Neural cell (in vitro differentiated cells): ENCODE data around the gene FZD10. TPM values are rescaled to one million over a fixed set of nuclear protein-coding genes. Genes with fewer than 3 reads are reported as not detected.

Experiments
- H2AFZ ChIP-seq: fragments of 200-600, 300-800 bp; sonication (generic), shearing (Covaris generic); 2 replicates; pipeline ENCODE4 v1.6.0; 2014; ENCODE audit warnings: low read depth, mild to moderate bottlenecking, antibody characterized with exemption, low read length, moderate library complexity
- H3F3A ChIP-seq: fragments of 200-600 bp; shearing (Covaris generic); 2 replicates; pipeline ENCODE4 v1.6.1; 2016; ENCODE audit warnings: mild to moderate bottlenecking, moderate library complexity, mixed read lengths, antibody characterized with exemption, low read length; ENCODE audit not compliant: insufficient read depth, poor library complexity, severe bottlenecking
- H3K27ac ChIP-seq: fragments of 200-600, 300-800 bp; sonication (generic), shearing (Covaris generic); 2 replicates; pipeline ENCODE4 v1.5.1; 2014; ENCODE audit warnings: mild to moderate bottlenecking, low read length, moderate library complexity
- H3K27me3 ChIP-seq: fragments of 300-800, 200-600 bp; sonication (generic), shearing (Covaris generic); 2 replicates; pipeline ENCODE4 v1.6.0; 2014; ENCODE audit warnings: mild to moderate bottlenecking, low read depth, low read length, moderate library complexity; ENCODE audit not compliant: insufficient read depth
- H3K36me3 ChIP-seq: fragments of 300-800, 200-600 bp; sonication (generic), shearing (Covaris generic); 2 replicates; pipeline ENCODE4 v1.5.1; 2014; ENCODE audit warnings: mild to moderate bottlenecking, antibody characterized with exemption, low read length, moderate library complexity; ENCODE audit not compliant: insufficient read depth
- H3K4me2 ChIP-seq: fragments of 300-800, 200-600 bp; sonication (generic), shearing (Covaris generic); 2 replicates; pipeline ENCODE4 v1.6.0; 2014; ENCODE audit warnings: mild to moderate bottlenecking, low read length
- H3K4me3 ChIP-seq: fragments of 300-800, 200-600 bp; sonication (generic), shearing (Covaris generic); 2 replicates; pipeline ENCODE4 v1.5.1; 2014; ENCODE audit warnings: mild to moderate bottlenecking, low read length, moderate library complexity
- H3K79me2 ChIP-seq: fragments of 200-600 bp; shearing (Covaris generic); replicated peaks from 2 replicates; pipeline ENCODE4 v1.6.0; 2014; ENCODE audit warnings: mild to moderate bottlenecking, low read length, moderate library complexity; ENCODE audit not compliant: insufficient read depth
- H3K9ac ChIP-seq: fragments of 300-800, 200-600 bp; sonication (generic), shearing (Covaris generic); 2 replicates; pipeline ENCODE4 v1.6.1; 2016; ENCODE audit warnings: mild to moderate bottlenecking, low read length, mixed read lengths
- H3K9me2 ChIP-seq: fragments of 200-600 bp; shearing (Covaris generic); 2 replicates; pipeline ENCODE4 v1.6.1; 2016; ENCODE audit warnings: mild to moderate bottlenecking, low read length, mixed read lengths; ENCODE audit not compliant: insufficient read depth
- H3K9me3 ChIP-seq: fragments of 200-600, 300-800 bp; sonication (generic), shearing (Covaris generic); 2 replicates; pipeline ENCODE4 v1.6.1; 2016; ENCODE audit warnings: mild to moderate bottlenecking, mixed run types, low read length, moderate library complexity, mixed read lengths
- H4K20me1 ChIP-seq: fragments of 200-600 bp; shearing (Covaris generic); 2 replicates; pipeline ENCODE4 v1.6.1; 2016; ENCODE audit warnings: mild to moderate bottlenecking, mixed run types; ENCODE audit not compliant: insufficient read depth
- EP300 ChIP-seq: fragments of 450-650 bp; conservative IDR thresholded peaks from 2 replicates; pipeline ENCODE4 v1.6.1; 2014; ENCODE audit warnings: antibody characterized with exemption, mild to moderate bottlenecking, moderate library complexity; ENCODE audit not compliant: poor library complexity, severe bottlenecking
- EZH2 ChIP-seq: fragments of 200-600, 300-800 bp; shearing (Covaris generic), sonication (generic); IDR thresholded peaks from 2 replicates; pipeline ENCODE4 v1.6.1; 2014; ENCODE audit warnings: antibody characterized with exemption, low read length, borderline replicate concordance, mild to moderate bottlenecking; ENCODE audit not compliant: insufficient read depth, poor library complexity, severe bottlenecking
- MXI1 ChIP-seq: fragments of 450-650 bp; conservative IDR thresholded peaks from 2 replicates; pipeline ENCODE4 v1.6.1; 2014; ENCODE audit warnings: antibody characterized with exemption, mild to moderate bottlenecking; ENCODE audit not compliant: poor library complexity, severe bottlenecking
- POLR2AphosphoS5 ChIP-seq: IDR thresholded peaks from 2 replicates; pipeline ENCODE4 v1.6.1; 2012
- RAD21 ChIP-seq: fragments of 450-650 bp; conservative IDR thresholded peaks from 2 replicates; pipeline ENCODE4 v1.6.1; 2014; ENCODE audit warnings: antibody characterized with exemption, mild to moderate bottlenecking, moderate library complexity
- SMC3 ChIP-seq: fragments of 450-650 bp; conservative IDR thresholded peaks from 2 replicates; pipeline ENCODE4 v1.6.1; 2014; ENCODE audit warnings: antibody characterized with exemption, mild to moderate bottlenecking, moderate library complexity; ENCODE audit not compliant: poor library complexity
- TAF1 ChIP-seq: IDR thresholded peaks from 2 replicates; pipeline ENCODE4 v1.6.1; 2012; ENCODE audit warnings: low read depth
- polyA plus RNA-seq: library from polyadenylated mRNA; depleted of rRNA; stranded (reverse); fragments of >200 nt; gene quantifications from 2 replicates; pipeline ENCODE4 v1.2.3, GENCODE V29; 2014
- TF ChIP-seq, protein P1 (sequence below): fragments of 450-650 bp; IDR thresholded peaks from 2 replicates; pipeline ENCODE4 v1.5.1; 2014; ENCODE audit warnings: antibody characterized with exemption, mild to moderate bottlenecking, moderate library complexity; ENCODE audit not compliant: poor library complexity, severe bottlenecking
- TF ChIP-seq, protein P2 (sequence below): IDR thresholded peaks from 2 replicates; pipeline ENCODE4 v1.6.1; 2012; ENCODE audit warnings: borderline replicate concordance

The FZD10 gene
- polyA plus RNA-seq, 1 donor from 2014 or later: not detected

DNA sequence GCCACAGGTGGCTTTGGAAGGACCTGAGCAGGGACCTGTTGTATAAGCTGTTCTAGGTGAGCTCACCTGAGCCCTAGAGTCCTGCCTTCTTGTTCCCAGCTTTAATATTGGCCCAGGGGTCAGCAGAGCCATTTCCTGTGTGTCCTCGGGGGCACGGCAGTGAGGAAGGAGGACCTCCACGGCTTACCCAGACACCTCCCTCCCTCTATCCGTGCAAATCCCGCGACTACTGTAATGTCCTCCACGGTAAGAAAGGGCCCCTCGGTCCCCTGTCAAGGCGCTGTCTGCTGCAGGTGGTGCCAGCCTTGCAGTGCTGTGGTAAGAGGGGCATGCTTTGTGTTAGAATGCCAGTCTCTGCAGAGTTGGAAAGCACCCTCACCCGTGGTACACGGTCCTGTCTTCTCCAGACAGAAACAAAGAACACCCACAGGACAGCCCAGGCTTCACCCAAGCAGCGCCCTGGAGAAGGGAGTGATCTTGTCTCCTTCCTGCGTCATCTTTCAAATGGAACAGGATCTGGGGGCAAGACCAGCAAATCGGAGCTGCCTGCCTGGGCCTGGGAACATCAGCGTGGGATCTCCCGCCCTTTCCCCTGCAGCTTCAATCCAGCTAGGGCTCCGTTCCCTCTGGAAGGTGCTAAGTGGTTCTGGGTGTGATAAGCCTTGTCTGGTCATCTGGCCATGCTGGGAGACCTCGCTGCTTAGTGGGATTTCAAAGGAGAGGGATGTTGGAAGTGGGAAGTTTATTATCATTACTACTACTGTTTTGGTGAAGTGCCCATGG lies 20.2 kb upstream of the FZD10 start:
- H3K79me2 ChIP-seq: no peaks in the 10 kb centered on the region
- no peak overlapping the region for H3K27ac ChIP-seq
- H3K4me3 ChIP-seq: no peak overlapping the region
- TF ChIP-seq EZH2 (no peak), MXI1 (no peak), TAF1 (no peak), SMC3 (no peak), POLR2AphosphoS5 (no peak), EP300 (no peak), RAD21 (no peak)
- TF ChIP-seq, protein P1, sequence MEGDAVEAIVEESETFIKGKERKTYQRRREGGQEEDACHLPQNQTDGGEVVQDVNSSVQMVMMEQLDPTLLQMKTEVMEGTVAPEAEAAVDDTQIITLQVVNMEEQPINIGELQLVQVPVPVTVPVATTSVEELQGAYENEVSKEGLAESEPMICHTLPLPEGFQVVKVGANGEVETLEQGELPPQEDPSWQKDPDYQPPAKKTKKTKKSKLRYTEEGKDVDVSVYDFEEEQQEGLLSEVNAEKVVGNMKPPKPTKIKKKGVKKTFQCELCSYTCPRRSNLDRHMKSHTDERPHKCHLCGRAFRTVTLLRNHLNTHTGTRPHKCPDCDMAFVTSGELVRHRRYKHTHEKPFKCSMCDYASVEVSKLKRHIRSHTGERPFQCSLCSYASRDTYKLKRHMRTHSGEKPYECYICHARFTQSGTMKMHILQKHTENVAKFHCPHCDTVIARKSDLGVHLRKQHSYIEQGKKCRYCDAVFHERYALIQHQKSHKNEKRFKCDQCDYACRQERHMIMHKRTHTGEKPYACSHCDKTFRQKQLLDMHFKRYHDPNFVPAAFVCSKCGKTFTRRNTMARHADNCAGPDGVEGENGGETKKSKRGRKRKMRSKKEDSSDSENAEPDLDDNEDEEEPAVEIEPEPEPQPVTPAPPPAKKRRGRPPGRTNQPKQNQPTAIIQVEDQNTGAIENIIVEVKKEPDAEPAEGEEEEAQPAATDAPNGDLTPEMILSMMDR: no peak
- TF ChIP-seq, protein P2, sequence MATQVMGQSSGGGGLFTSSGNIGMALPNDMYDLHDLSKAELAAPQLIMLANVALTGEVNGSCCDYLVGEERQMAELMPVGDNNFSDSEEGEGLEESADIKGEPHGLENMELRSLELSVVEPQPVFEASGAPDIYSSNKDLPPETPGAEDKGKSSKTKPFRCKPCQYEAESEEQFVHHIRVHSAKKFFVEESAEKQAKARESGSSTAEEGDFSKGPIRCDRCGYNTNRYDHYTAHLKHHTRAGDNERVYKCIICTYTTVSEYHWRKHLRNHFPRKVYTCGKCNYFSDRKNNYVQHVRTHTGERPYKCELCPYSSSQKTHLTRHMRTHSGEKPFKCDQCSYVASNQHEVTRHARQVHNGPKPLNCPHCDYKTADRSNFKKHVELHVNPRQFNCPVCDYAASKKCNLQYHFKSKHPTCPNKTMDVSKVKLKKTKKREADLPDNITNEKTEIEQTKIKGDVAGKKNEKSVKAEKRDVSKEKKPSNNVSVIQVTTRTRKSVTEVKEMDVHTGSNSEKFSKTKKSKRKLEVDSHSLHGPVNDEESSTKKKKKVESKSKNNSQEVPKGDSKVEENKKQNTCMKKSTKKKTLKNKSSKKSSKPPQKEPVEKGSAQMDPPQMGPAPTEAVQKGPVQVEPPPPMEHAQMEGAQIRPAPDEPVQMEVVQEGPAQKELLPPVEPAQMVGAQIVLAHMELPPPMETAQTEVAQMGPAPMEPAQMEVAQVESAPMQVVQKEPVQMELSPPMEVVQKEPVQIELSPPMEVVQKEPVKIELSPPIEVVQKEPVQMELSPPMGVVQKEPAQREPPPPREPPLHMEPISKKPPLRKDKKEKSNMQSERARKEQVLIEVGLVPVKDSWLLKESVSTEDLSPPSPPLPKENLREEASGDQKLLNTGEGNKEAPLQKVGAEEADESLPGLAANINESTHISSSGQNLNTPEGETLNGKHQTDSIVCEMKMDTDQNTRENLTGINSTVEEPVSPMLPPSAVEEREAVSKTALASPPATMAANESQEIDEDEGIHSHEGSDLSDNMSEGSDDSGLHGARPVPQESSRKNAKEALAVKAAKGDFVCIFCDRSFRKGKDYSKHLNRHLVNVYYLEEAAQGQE: no peak
- no peaks in the 10 kb centered on the region for H3K9me3 ChIP-seq
- H3F3A ChIP-seq: no peaks in the 10 kb centered on the region
- no peak overlapping the region for H2AFZ ChIP-seq
- H3K27me3 ChIP-seq: peaks cover 14% of the 10 kb centered on the region
- no peaks in the 10 kb centered on the region for H3K36me3 ChIP-seq
- no peak overlapping the region for H3K4me2 ChIP-seq
- H4K20me1 ChIP-seq: no peaks in the 10 kb centered on the region
- no peak overlapping the region for H3K9ac ChIP-seq
- H3K9me2 ChIP-seq: no peaks in the 10 kb centered on the region

DNA sequence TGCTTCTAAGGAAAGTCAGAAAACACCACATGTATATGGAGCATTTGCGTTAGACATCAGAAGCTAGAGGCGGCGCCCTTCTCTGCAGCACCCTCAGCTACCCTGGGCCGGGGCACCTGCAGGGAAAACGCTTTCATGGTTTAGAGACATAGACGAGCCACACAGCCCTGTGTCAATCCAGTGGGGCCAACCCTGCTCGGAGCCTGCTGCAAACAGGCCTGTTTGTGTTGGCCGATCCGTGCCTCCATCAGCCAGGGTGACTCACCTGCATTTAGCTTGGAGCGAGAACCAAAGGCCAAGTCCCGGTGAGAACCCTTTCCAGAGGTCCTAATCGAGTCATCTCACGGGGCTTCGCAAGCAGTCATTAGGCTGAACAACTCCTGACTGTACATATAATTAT lies 19.5 kb upstream of the FZD10 start:
- TF ChIP-seq SMC3 (no peak), RAD21 (no peak), POLR2AphosphoS5 (no peak), EP300 (no peak), TAF1 (no peak), MXI1 (no peak), EZH2 (no peak)
- TF ChIP-seq, protein P1: no peak
- TF ChIP-seq, protein P2: no peak
- H4K20me1 ChIP-seq: no peaks in the 10 kb centered on the region
- no peak overlapping the region for H3K4me3 ChIP-seq
- H2AFZ ChIP-seq: no peak overlapping the region
- no peaks in the 10 kb centered on the region for H3K9me3 ChIP-seq
- no peak overlapping the region for H3K4me2 ChIP-seq
- no peaks in the 10 kb centered on the region for H3K79me2 ChIP-seq
- no peaks in the 10 kb centered on the region for H3F3A ChIP-seq
- peaks cover 17% of the 10 kb centered on the region for H3K27me3 ChIP-seq
- no peaks in the 10 kb centered on the region for H3K36me3 ChIP-seq
- no peak overlapping the region for H3K9ac ChIP-seq
- no peaks in the 10 kb centered on the region for H3K9me2 ChIP-seq
- no peak overlapping the region for H3K27ac ChIP-seq
